GM10266 (cell line): ENCODE measurements around the gene MARK3.

ENCODE experiments used
- DNase-seq: peaks from one replicate; pipeline ENCODE4 v3.0.0; 2012; ENCODE audit errors: extremely low spot score
- CTCF ChIP-seq: IDR thresholded peaks from 2 replicates; pipeline ENCODE4 v1.5.1; 2012; ENCODE audit warnings: mild to moderate bottlenecking, low read depth; ENCODE audit not compliant: control insufficient read depth, insufficient read depth; ENCODE audit errors: missing control alignments

Gene MARK3

GRCh38 chr14:103380719-103381377 is 4.4 kb upstream of the MARK3 start:
- TF ChIP-seq CTCF: no peak
- DNase-seq: no peak

GRCh38 chr14:103382376-103382775 is 2.8 kb upstream of the MARK3 start:
- TF ChIP-seq CTCF: no peak
- no peak for DNase-seq

GRCh38 chr14:103384450-103385151 is 614 bp upstream of the MARK3 start:
- no peak for DNase-seq
- TF ChIP-seq CTCF: no peak

GRCh38 chr14:103385929-103386712 is 906 bp downstream of the MARK3 start:
- no peak for TF ChIP-seq CTCF
- no peak for DNase-seq

DNA sequence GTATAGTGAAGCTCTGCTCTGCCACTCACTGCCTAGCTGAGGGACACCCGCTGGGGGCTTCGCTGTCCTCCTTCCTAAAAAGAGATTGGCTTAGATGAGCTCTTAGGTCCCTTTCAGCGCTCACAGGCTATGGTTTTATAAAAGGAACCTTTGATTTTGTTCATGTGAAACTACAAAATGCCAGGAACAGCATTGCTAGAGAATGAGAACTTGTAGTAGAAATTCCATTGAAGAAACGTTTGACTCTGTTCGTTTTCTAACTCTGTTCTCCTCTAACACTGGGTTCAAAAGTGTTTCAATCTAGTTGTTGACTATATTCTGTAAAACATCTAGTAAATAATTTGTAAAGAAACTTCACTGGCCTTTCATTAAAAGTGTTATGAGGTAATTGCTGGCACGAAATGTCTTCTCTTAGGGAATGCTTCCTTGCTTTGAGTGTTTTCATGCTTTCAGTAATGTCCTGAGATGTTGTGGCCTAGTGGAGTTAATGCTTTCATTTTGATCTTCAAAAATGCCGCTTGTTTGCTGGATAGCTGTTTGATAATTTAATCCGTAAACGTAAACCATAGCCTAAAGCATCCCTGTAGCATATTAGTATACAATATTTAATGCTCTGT is 1.6 kb downstream of the MARK3 start:
- no peak for TF ChIP-seq CTCF
- DNase-seq: no peak

- no peak for TF ChIP-seq CTCF
Measured at GRCh38 chr14:103388664-103389063, 3.4 kb downstream of the MARK3 start.

GRCh38 chr14:103390605-103391004 is 5.4 kb downstream of the MARK3 start:
- DNase-seq: no peak
- peak; percentile 9 for TF ChIP-seq CTCF

More at GRCh38 chr14:103388664-103389063, 3.4 kb downstream of the MARK3 start:
- no peak for DNase-seq
